ENCODE data around the gene COL20A1. TPM values are rescaled to one million over a fixed set of nuclear protein-coding genes. Genes with fewer than 3 reads are reported as not detected.

COL20A1 gene
- total RNA-seq, 1 donor, result not detected

GRCh38 chr20:63296531-63297299, 3.7 kb downstream of the COL20A1 start:
- H3K4me3 ChIP-seq (ENCODE audit: low read depth, low read length), result no peak overlapping the region
- no peak for DNase-seq (ENCODE audit: low read depth)
- TF ChIP-seq CTCF (IDR thresholded peaks at IDR 0.05; ENCODE audit: insufficient read depth, low read length), result no peak

- TF ChIP-seq CTCF (IDR thresholded peaks at IDR 0.05; ENCODE audit: insufficient read depth, low read length), result no peak
- H3K4me3 ChIP-seq (ENCODE audit: low read depth, low read length), result no peak overlapping the region
- no peak for DNase-seq (ENCODE audit: low read depth)
Observed at GRCh38 chr20:63297371-63297781, 4.4 kb downstream of the COL20A1 start.

GRCh38 chr20:63297796-63298572, 5.0 kb downstream of the COL20A1 start:
- no peak for TF ChIP-seq CTCF (IDR thresholded peaks at IDR 0.05; ENCODE audit: insufficient read depth, low read length)
- no peak overlapping the region for H3K4me3 ChIP-seq (ENCODE audit: low read depth, low read length)
- no peak for DNase-seq (ENCODE audit: low read depth)

- TF ChIP-seq CTCF (IDR thresholded peaks at IDR 0.05; ENCODE audit: insufficient read depth, low read length), result no peak
- DNase-seq (ENCODE audit: low read depth), result no peak
- H3K4me3 ChIP-seq (ENCODE audit: low read depth, low read length), result no peak overlapping the region
Observed at GRCh38 chr20:63298731-63299312, 5.8 kb downstream of the COL20A1 start.

GRCh38 chr20:63301671-63302070, 8.7 kb downstream of the COL20A1 start:
- no peak for TF ChIP-seq CTCF (IDR thresholded peaks at IDR 0.05; ENCODE audit: insufficient read depth, low read length)
- no peak for DNase-seq (ENCODE audit: low read depth)
- no peak overlapping the region for H3K4me3 ChIP-seq (ENCODE audit: low read depth, low read length)

GRCh38 chr20:63303095-63303666, 10.2 kb downstream of the COL20A1 start:
- no peak for DNase-seq (ENCODE audit: low read depth)
- H3K4me3 ChIP-seq (ENCODE audit: low read depth, low read length), result no peak overlapping the region
- TF ChIP-seq CTCF (IDR thresholded peaks at IDR 0.05; ENCODE audit: insufficient read depth, low read length), result no peak
